Kidney glomerular epithelial cell (primary cell): ENCODE measurements around the gene CREG1.
"Not testable (repeated sequence)": the region's sequence is repeated elsewhere in the genome, so short reads cannot be mapped to it uniquely, and the experiment has no call there.

Experiments
- DNase-seq: peaks from one replicate; lab custom pipeline; 2025; lab: John Stamatoyannopoulos, UW

CREG1 gene

DNA sequence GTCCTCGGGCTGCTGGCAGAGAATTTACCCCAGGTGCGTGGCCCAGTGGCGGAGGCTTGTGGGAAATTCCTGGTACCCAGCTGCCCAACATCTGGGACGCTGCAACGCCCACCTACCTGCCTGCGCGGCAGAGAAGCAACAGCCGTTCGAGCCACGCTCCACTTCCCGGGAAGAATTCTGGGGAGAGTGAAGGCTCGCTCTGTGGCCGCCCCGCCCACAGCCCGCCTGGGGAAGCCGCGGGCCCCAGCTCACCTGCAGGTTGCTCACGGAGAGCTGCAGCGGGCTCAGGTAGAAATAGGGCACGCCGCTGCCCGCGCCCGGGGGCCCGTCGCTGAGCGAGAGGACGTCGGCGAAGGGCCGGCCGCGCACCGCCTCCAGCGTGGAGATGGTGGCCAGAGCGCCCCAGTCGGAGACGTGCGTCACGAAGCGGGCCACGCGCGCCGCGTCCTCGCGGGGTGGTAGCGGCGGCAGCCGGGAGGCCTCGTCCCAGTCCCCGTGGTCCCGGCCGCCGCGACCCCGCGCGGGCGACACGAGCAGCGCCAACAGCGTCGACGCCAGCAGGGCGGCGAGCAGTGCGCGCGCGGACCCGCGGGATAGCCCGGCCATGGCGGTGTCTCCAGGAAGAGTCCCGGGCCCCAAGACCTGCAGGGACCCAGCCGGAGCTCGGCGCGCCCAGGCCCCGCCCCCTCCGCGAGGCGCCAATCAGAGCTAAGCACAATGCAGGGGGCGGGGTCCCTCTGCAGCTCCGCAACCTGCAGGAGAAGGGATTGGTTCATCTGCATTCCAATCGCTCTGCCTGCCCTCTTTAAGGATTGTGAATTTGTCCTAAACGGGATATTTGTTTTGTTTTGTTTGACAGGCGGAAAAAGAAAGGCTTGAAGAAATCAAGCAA is at the start of gene CREG1:
CREG1 (minus strand) TSS at position 627 of the 892 bp plus-strand sequence.
- DNase-seq: peak; percentile 88

DNA sequence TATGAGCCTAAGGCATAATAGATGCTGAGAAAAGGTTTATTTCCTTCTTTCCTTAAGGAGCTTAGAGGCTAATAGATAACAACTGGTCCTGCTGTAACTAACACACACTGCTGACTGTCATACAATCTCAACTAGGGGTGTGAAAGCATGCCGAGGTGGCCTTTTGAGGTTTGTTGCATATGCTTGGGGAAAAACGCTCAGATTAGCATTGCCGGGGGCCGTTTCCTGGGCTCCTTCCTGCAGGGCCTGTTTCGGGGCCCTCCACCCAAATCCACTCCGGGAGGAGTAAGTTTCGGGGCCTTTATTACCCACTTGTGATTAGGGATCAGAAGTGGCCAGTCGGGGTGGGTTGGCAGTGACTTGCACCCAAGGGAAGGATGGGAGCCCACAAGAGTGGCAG is 49.3 kb upstream of the CREG1 start:
- DNase-seq: no peak

DNA sequence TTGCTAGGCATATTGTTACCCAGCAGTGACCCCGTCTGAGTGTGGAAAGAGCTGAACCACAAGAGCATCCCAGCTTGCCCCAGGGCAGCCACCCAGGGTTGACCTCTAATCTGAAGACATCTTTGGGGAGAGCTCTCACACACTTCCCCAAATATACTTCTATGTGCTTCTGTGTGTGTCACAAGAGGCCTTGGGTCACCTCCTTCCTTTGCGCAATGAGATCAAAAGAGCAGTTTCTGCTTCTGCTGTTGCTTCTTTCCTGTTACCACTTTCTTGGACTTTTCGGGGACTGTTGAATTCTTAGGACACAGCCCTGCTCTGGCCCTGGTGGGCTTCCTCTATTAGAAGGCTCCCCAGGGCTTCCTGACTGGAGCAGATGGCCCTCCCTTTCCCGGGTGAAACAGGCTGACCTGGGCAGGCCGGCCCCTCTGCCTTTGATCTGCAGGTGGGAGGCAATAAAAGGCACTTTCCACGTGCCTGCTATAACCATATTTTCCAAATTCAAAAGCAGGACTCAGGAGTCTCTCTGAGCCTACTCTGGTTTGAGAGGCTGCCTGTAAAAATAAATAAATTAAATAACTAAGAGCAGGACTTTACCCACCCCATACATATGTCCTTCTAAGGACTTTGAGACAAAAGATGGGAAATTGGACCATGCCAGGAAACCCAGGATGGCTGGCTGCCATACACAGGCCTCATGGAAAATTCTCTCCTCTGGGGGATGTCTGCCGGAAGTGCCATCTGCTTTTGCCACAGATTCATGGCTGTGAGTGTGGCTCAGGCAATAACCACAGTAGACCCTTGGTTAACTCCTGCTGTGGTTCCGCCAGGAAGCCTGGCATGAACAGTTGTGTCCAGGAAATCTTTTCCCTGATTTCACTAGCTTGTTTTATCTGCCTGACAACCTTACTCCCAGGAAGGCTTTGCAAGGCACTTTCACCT is 48.2 kb upstream of the CREG1 start:
- DNase-seq: no peak

- peak; percentile 44 for DNase-seq
Observed at GRCh38 chr1:167599957-167600581, 46.5 kb upstream of the CREG1 start.

GRCh38 chr1:167594822-167595221 is 41.3 kb upstream of the CREG1 start:
- no peak for DNase-seq

- no peak for DNase-seq
Observed at GRCh38 chr1:167593860-167594259, 40.3 kb upstream of the CREG1 start.

DNA sequence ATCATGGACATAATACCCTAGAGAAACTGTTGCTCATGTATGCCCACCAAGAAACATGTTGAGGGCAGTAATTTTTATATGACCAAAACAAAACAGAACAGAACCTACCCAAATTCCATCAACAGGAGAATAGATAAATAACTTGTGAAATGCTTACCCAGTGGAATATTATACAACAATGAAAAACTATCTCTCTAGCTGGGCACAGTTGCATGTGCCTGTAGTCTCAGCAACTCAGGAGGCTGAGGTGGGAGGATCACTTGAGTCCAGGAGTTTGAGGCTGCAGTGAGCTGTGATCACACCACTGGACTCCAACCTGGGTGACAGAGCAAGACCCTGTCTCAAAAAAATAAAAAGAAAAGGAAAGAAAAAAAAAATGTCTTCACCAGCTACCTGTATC is 38.9 kb upstream of the CREG1 start:
- no peak for DNase-seq

- DNase-seq: no peak
Observed at GRCh38 chr1:167588361-167588760, 34.8 kb upstream of the CREG1 start.

GRCh38 chr1:167587872-167588271 is 34.3 kb upstream of the CREG1 start:
- DNase-seq: no peak

GRCh38 chr1:167587342-167587741 is 33.8 kb upstream of the CREG1 start:
- no peak for DNase-seq

DNA sequence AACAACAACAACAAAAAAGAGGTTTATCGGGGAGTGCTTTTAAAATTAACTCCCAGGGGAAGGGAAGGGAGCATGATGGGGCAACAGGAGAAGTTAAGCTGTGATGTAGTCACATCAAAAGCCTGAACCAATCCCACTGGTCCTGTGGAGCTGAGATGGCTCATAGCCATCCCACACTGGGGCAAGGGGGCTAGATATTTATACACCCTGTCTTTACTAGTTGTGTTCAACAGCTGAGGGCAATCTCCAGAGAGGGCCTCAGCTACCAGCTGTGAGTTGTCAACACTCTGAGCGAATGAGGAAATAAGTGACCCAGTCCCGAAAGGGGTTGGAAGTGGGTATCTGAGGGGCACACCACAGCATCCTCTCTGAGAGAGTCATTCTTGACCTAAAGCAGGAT is 31.0 kb upstream of the CREG1 start:
- no peak for DNase-seq

DNA sequence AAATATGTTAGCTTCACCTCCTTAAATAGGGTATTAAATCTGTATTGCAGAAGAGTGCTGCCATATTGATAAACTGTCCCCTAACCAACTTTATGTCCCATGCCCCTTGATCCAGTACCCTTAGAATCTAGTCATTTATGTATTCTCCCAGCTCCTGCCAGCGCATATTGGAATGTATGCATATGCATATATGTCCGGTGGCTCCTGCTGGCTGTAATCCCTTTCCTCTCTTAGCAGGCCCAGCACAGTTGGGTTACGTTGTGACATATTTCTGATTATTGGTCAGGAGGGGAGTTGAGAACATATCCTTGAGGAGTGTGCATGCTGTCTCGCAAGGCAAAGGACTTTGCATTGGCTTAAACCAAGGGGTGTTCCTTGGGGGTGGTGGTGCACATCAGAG is 29.2 kb upstream of the CREG1 start:
- no peak for DNase-seq

- no peak for DNase-seq
Observed at GRCh38 chr1:167582064-167582463, 28.5 kb upstream of the CREG1 start.

GRCh38 chr1:167579986-167580385 is 26.4 kb upstream of the CREG1 start:
- DNase-seq: no peak

- no peak for DNase-seq
Observed at GRCh38 chr1:167578939-167579521, 25.5 kb upstream of the CREG1 start.

GRCh38 chr1:167575649-167576048 is 22.1 kb upstream of the CREG1 start:
- DNase-seq: no peak

DNA sequence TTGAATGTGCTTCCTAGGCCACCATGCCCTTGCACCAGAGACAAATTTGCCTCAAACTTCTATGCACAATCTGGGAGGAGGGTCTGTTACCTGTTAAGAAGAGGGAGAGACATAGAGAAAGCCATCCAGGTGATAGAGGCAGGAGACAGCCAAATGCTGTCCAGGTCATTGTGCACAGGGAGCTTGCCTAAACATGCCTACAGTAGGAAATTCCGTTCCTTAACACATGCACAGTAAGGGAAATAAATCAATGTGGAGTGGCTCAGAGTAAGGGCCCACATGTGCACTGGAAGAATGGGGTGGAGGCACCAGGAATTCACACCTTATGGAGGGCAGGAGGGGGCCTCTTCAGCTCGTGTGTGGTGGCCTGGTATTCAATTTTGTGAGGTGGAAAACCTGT is 19.5 kb upstream of the CREG1 start:
- DNase-seq: no peak

DNA sequence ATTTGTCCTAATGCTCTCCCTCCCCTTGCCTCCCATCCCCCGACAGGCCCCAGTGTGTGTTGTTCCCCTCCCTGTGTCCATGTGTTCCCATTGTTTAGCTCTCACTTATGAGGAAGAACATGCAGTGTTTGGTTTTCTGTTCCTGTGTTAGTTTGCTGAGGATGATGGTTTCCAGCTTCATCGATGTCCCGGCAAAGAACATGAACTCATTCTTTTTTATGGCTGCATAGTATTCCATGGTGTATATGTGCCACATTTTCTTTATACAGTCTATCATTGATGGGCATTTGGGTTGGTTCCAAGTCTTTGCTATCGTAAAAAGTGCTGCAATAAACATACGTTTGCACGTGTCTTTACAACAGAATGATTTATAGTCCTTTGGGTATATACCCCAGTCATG is 17.1 kb upstream of the CREG1 start:
- DNase-seq: not testable (repeated sequence)

DNA sequence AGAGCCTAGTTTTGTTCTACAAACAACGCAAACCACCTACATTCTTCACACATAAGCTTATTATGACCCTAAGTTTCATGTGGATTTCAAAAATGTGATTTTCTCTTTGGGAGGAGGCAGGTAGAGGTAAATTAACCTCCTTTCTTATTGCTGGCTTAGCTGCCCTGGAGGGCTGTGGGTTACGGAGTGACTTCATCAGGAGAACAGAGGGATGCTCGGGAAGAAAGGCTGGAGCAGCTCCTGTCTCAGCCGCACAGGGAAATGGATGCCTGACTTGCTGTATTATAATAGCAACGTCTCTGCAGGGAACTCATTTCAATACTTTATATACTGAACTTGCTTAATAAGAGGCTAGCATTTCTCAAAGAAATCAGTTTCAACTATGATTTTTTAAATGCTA is 14.1 kb upstream of the CREG1 start:
- no peak for DNase-seq

GRCh38 chr1:167566766-167567165 is 13.2 kb upstream of the CREG1 start:
- no peak for DNase-seq

DNA sequence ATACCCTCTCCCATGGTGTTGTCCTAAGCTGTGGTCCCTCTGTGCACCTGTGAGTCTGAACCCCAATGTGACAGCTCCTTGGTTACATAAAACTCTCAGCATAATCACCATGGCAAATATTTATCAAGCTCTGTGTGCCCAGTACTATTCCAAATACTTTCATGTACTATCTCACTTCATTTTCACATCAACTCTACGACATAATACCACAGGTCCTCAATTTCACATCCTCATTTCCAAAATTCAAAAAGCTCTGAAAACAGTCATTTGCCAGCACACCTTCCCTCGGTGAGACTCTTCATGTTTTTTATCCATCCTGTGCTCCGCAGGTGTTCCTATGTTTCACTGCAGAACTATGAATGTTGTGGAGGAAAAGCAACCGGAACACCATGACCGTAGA is 12.4 kb upstream of the CREG1 start:
- DNase-seq: no peak
